SU-DHL-6 (cell line): Measurements from ENCODE around the gene EPHB1.

Experiments used
- H2AFZ ChIP-seq: fragments of 200-600 bp; sonication (generic); 2 replicates; pipeline ENCODE4 v1.6.1; 2014; ENCODE audit warnings: low read depth, mild to moderate bottlenecking, moderate library complexity, mixed read lengths, antibody characterized with exemption, low read length; ENCODE audit not compliant: severe bottlenecking
- H3F3A ChIP-seq: fragments of 200-600 bp; shearing (Covaris generic); 2 replicates; pipeline ENCODE4 v1.6.0; 2016; ENCODE audit warnings: antibody characterized with exemption, mild to moderate bottlenecking; ENCODE audit not compliant: insufficient read depth
- H3K27ac ChIP-seq: fragments of 200-600 bp; sonication (generic); 2 replicates; pipeline ENCODE4 v1.5.1; 2016; ENCODE audit warnings: low read depth, mild to moderate bottlenecking, low read length, moderate library complexity, mixed read lengths
- H3K27me3 ChIP-seq: fragments of 200-600 bp; sonication (generic), shearing (Covaris generic); 2 replicates; pipeline ENCODE4 v1.6.0; 2014; ENCODE audit warnings: mild to moderate bottlenecking, low read length
- H3K36me3 ChIP-seq: fragments of 200-600 bp; sonication (generic); 2 replicates; pipeline ENCODE4 v1.6.1; 2014; ENCODE audit warnings: mild to moderate bottlenecking, low read length, mixed read lengths
- H3K4me2 ChIP-seq: fragments of 300-600, 200-600 bp; shearing (Covaris generic), sonication (generic); 2 replicates; pipeline ENCODE4 v1.6.0; 2014; ENCODE audit warnings: low read length, low read depth, mild to moderate bottlenecking; ENCODE audit not compliant: poor library complexity, severe bottlenecking
- H3K4me3 ChIP-seq: fragments of 200-600 bp; sonication (generic); 2 replicates; pipeline ENCODE4 v1.5.1; 2014; ENCODE audit warnings: antibody characterized with exemption, low read length, mild to moderate bottlenecking, mixed read lengths; ENCODE audit not compliant: insufficient read depth, poor library complexity, severe bottlenecking
- H3K79me2 ChIP-seq: fragments of 200-600 bp; sonication (generic); 2 replicates; pipeline ENCODE4 v1.6.1; 2014; ENCODE audit warnings: mild to moderate bottlenecking, low read length, moderate library complexity; ENCODE audit not compliant: insufficient read depth
- H3K9ac ChIP-seq: fragments of 200-600 bp; sonication (generic); 2 replicates; pipeline ENCODE4 v1.7.0; 2014; ENCODE audit warnings: mild to moderate bottlenecking, low read length
- H3K9me2 ChIP-seq: fragments of 200-600 bp; sonication (generic); replicated peaks from 2 replicates; pipeline ENCODE4 v1.6.1; 2014; ENCODE audit warnings: low read length; ENCODE audit not compliant: insufficient read depth
- H3K9me3 ChIP-seq: fragments of 200-600 bp; sonication (generic); 2 replicates; pipeline ENCODE4 v1.6.1; 2014; ENCODE audit warnings: low read length, mixed read lengths; ENCODE audit not compliant: insufficient read depth
- H4K20me1 ChIP-seq: fragments of 200-600 bp; sonication (generic); 2 replicates; pipeline ENCODE4 v1.6.1; 2014; ENCODE audit warnings: low read depth, mild to moderate bottlenecking, antibody characterized with exemption, low read length, moderate library complexity, mixed read lengths
- CTCF ChIP-seq: fragments of 200-600 bp; sonication (generic); IDR thresholded peaks from one replicate; pipeline ENCODE4 v1.5.1; 2017; ENCODE audit warnings: antibody characterized with exemption, mild to moderate bottlenecking, low read length, moderate library complexity; ENCODE audit not compliant: insufficient read depth, poor library complexity, severe bottlenecking
- EZH2phosphoT487 ChIP-seq: fragments of 200-600 bp; sonication (generic), shearing (Covaris generic); conservative IDR thresholded peaks from 2 replicates; pipeline ENCODE4 v1.6.1; 2018; ENCODE audit warnings: mild to moderate bottlenecking, antibody characterized with exemption, low read length, moderate library complexity, mixed read lengths

Gene EPHB1

GRCh38 chr3:134832585-134832984 is 37.5 kb downstream of the EPHB1 start:
- Histone ChIP-seq H3K9me3 (no peaks in the 10 kb centered on the region), H4K20me1 (no peaks in the 10 kb centered on the region), H3K27ac (no peak overlapping the region), H3K79me2 (no peaks in the 10 kb centered on the region), H3K36me3 (no peaks in the 10 kb centered on the region), H3K4me3 (no peak overlapping the region), H3K27me3 (no peaks in the 10 kb centered on the region), H2AFZ (no peak overlapping the region), H3F3A (no peaks in the 10 kb centered on the region), H3K9me2 (no peaks in the 10 kb centered on the region), H3K4me2 (no peak overlapping the region), H3K9ac (no peak overlapping the region)
- no peak for TF ChIP-seq EZH2phosphoT487
- no peak for TF ChIP-seq CTCF

- Histone ChIP-seq H3K9me2 (no peaks in the 10 kb centered on the region), H3K27ac (no peak overlapping the region), H4K20me1 (no peaks in the 10 kb centered on the region), H3F3A (no peaks in the 10 kb centered on the region), H3K4me2 (no peak overlapping the region), H2AFZ (no peak overlapping the region), H3K27me3 (no peaks in the 10 kb centered on the region), H3K9me3 (no peaks in the 10 kb centered on the region), H3K79me2 (no peaks in the 10 kb centered on the region), H3K36me3 (no peaks in the 10 kb centered on the region), H3K4me3 (no peak overlapping the region), H3K9ac (no peak overlapping the region)
- TF ChIP-seq CTCF = no peak
- no peak for TF ChIP-seq EZH2phosphoT487
Measured at GRCh38 chr3:134833453-134834163, 38.5 kb downstream of the EPHB1 start.

- TF ChIP-seq EZH2phosphoT487 = no peak
- TF ChIP-seq CTCF = no peak
- H3K9ac ChIP-seq = no peak overlapping the region
- H4K20me1 ChIP-seq = no peaks in the 10 kb centered on the region
- no peaks in the 10 kb centered on the region for H3K36me3 ChIP-seq
- H3K27me3 ChIP-seq = no peaks in the 10 kb centered on the region
- no peaks in the 10 kb centered on the region for H3K9me3 ChIP-seq
- H3K4me2 ChIP-seq = no peak overlapping the region
- no peak overlapping the region for H2AFZ ChIP-seq
- no peak overlapping the region for H3K27ac ChIP-seq
- H3K9me2 ChIP-seq = no peaks in the 10 kb centered on the region
- H3K79me2 ChIP-seq = no peaks in the 10 kb centered on the region
- H3K4me3 ChIP-seq = no peak overlapping the region
- H3F3A ChIP-seq = no peaks in the 10 kb centered on the region
Measured at GRCh38 chr3:134836921-134837320, 41.9 kb downstream of the EPHB1 start.
